DOHH2 (cell line): Measurements from ENCODE around the gene CCDC152.

Experiments
- EZH2phosphoT487 ChIP-seq: fragments of 200-600 bp; sonication (generic); IDR thresholded peaks from 2 replicates; pipeline ENCODE4 v1.6.1; 2017; ENCODE audit warnings: borderline replicate concordance, mild to moderate bottlenecking, antibody characterized with exemption, low read length, moderate library complexity, mixed read lengths
- TF ChIP-seq, protein P1 (sequence below): fragments of 200-600 bp; sonication (generic); IDR thresholded peaks from one replicate; pipeline ENCODE4 v1.5.1; 2014; ENCODE audit warnings: antibody characterized with exemption, mild to moderate bottlenecking, low read depth, low read length; ENCODE audit not compliant: poor library complexity, severe bottlenecking

- TF ChIP-seq, protein P1, sequence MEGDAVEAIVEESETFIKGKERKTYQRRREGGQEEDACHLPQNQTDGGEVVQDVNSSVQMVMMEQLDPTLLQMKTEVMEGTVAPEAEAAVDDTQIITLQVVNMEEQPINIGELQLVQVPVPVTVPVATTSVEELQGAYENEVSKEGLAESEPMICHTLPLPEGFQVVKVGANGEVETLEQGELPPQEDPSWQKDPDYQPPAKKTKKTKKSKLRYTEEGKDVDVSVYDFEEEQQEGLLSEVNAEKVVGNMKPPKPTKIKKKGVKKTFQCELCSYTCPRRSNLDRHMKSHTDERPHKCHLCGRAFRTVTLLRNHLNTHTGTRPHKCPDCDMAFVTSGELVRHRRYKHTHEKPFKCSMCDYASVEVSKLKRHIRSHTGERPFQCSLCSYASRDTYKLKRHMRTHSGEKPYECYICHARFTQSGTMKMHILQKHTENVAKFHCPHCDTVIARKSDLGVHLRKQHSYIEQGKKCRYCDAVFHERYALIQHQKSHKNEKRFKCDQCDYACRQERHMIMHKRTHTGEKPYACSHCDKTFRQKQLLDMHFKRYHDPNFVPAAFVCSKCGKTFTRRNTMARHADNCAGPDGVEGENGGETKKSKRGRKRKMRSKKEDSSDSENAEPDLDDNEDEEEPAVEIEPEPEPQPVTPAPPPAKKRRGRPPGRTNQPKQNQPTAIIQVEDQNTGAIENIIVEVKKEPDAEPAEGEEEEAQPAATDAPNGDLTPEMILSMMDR: no peak
- no peak for TF ChIP-seq EZH2phosphoT487
Observed at GRCh38 chr5:42842921-42843641, 86.5 kb downstream of the CCDC152 start.
